ENCODE results near the gene TENT4A.

DNA sequence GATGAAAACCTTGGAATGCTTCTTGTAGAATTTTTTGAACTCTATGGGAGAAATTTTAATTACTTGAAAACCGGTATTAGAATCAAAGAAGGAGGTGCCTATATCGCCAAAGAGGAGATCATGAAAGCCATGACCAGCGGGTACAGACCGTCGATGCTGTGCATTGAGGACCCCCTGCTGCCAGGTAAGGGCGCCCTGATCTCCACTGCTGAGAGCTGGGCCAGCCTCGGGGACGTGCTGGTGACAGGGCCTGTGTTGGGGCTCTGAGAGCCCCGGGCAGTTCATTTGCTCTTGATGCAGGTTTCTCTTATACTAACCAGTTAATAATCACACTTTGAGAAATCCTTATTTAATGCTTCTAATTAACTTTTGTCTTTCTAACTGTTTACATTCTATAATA lies 33.0 kb downstream of the TENT4A start:
- TF ChIP-seq POLR2A (IDR thresholded peaks at IDR 0.05; ENCODE audit: low read length) (no peak), GATA1 (IDR thresholded peaks at IDR 0.05; ENCODE audit: low read depth, low read length) (no peak)
